MM.1S (cell line): ENCODE results near the gene DHH.

Experiments
- EZH2 ChIP-seq: fragments of 300-600 bp; sonication (generic); optimal IDR thresholded peaks from 2 replicates; pipeline ENCODE3; 2017; ENCODE audit warnings: low read depth, mild to moderate bottlenecking, antibody characterized with exemption, low read length, mixed read lengths
- EZH2phosphoT487 ChIP-seq: fragments of 300-600 bp; sonication (generic); IDR thresholded peaks from 2 replicates; pipeline ENCODE4 v1.6.1; 2018; ENCODE audit warnings: antibody characterized with exemption, low read length
- TF ChIP-seq, protein P1 (sequence below): fragments of 300-600 bp; sonication (generic); IDR thresholded peaks from 2 replicates; pipeline ENCODE4 v1.5.1; 2016; ENCODE audit warnings: antibody characterized with exemption, low read length, mixed read lengths

DNA sequence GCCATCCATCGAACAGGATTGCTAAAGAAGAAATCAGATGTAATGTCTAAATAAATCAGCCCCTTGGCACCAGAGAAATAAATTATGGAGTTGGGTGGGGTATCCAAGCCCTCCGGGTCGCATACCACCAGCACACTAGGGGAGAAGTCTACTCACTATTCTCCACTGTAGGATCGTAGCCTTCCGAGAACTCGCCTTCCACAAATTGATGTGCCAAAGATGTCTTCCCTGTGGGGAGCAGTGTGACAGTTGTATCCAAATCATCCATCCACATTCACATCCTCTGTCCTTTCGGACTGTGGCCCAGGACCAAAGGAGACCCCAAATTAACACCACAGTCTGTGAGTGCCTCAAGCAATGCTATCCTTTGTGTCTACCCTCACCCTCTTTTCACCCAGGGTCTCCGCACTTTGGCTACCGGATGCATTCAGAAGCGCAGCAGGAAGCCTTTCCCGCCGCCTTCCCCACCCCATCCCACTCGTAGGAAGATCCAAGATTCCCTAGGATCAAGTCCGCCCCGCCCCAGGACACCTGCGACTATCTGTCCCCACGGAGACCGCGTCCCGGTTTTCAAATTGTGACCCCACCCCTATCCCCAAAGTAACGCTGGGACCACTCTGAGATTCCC lies 25.6 kb downstream of the DHH start:
- TF ChIP-seq, protein P1, sequence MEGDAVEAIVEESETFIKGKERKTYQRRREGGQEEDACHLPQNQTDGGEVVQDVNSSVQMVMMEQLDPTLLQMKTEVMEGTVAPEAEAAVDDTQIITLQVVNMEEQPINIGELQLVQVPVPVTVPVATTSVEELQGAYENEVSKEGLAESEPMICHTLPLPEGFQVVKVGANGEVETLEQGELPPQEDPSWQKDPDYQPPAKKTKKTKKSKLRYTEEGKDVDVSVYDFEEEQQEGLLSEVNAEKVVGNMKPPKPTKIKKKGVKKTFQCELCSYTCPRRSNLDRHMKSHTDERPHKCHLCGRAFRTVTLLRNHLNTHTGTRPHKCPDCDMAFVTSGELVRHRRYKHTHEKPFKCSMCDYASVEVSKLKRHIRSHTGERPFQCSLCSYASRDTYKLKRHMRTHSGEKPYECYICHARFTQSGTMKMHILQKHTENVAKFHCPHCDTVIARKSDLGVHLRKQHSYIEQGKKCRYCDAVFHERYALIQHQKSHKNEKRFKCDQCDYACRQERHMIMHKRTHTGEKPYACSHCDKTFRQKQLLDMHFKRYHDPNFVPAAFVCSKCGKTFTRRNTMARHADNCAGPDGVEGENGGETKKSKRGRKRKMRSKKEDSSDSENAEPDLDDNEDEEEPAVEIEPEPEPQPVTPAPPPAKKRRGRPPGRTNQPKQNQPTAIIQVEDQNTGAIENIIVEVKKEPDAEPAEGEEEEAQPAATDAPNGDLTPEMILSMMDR: no peak
- TF ChIP-seq EZH2: no peak
- TF ChIP-seq EZH2phosphoT487: no peak
